Left renal pelvis (tissue), 4 donors: ENCODE results near the gene TNFRSF1B. TPM values are rescaled to one million over a fixed set of nuclear protein-coding genes. Genes with fewer than 3 reads are reported as not detected.

Experiments used
- DNase-seq, 4 donors: peaks; one replicate each; pipeline ENCODE4 v3.0.0-alpha.2; 2013; ENCODE audit warnings: low read depth in 4 of 4, low spot score in 3 of 4
- polyA plus RNA-seq, 4 donors: library from polyadenylated mRNA; unstranded; fragments of 120-200 nt; gene quantifications; one replicate each; pipeline ENCODE4 v1.2.1, GENCODE V29; 2013; ENCODE audit not compliant: insufficient read length in 4 of 4

The TNFRSF1B gene
- polyA plus RNA-seq, 4 donors = 6.0 to 8.5 (median 7.3) TPM

DNA sequence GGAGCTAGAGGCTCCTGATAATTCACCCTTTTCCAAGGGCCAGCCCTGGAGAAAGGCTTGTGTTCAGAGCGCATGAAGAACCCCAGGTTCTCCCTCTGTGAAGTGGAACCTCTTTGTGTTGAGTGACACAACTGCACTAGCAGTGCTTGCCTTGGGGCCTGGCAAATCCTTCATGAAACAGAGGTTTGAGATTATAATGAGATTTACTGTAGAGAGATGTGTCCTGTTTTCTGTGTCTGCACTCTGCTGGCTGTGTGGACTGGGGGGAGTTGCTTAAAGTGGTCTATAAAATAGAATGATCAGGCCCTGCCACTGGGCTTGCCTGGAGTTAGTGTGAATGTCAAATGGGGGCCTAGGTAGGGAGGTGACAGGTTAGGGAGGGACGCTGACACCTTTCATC, 11.5 kb upstream of the TNFRSF1B start:
- DNase-seq = no peak

DNA sequence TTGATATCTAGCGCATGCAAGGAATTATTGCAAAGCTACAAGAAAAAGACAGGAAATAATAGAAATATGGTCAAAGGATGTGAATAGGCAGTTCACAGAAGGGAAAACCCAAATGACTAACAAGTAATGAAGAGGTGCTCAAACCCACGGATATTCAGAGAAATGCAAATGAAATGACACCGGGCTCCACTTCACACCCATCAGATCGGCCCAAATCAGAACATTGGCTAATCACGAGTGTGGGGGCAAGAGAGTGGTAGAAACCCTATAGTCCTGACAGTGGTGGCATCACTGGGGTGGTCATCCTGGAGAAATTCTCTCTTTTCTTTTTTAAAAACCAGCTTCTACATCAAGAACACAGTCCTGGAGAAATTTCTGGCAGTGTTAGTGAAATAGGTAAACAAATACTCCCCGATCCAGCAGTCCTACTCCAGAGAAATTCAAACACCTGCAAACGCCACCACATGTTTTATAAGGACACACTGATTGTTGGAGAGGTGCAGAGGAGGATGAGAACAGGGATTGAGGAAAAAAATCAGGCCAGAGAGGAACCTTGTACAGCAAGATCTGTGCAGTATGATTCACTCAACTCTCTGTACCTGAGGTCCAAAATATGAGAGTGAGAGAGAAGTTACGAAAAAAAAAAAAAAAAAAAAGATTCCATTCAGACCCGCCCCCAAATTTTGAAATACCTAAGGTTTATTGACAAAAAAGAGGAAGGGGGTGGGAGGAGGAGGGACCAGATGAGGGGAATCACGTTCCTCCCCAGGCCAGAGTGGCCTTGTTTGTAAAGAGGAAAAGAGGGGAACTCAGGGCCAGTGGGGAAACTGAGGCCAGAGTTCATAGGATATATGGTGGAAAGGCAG, 9.2 kb upstream of the TNFRSF1B start:
- DNase-seq = no peak

DNA sequence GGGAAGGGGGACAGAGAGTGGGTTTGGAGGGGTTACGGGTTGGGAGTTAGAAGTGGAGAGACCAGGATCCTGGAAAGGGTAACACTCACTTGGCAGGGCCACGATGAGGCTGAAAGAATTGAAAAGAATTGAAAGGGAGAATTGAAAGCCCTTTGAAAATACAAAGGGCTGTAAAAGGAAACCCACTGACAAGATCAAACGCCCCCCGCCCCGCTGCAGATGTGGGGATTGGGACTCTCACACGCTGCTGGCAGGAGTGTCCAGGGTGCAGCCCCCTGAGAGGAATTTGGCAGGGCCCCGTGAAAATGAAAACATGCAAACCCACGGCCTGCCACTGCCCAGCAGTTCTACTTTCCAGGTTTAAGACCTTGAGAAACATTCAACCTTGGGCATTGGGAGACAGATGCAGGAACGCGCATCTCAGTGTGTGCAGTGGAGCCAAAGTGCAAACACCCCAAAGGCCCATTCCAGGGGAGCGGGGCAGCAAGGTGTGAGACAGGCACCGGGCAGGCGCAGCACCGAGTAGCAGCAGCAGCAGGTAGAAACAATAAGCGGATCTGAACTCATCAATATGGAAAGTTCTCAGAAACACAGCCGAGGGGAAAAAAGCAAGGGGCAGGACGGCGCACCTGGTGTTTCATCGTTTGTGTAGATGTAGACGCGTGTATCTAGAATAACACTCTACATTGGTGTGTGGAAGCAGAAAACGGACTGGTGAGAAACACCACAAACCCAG, 8.3 kb upstream of the TNFRSF1B start:
- DNase-seq = no peak

DNA sequence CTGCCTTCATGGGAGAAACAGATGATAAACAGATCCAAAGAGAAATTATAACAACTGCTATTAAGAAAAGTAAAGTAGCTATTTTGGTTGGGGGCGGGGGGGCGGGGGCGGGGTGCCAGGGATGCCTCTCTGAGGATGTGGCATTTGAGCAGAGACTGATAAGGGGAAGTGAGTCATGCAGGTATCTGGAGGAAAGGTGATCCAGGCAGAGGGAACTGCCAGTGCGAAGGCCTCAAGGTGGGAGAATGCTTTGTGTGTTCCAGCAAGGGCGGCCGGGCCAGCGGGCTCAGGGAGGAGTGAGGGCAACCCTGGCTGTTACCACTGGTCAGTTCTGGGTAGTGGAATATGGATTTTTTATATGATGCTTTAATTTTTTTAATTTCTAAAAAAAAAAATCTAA, 7.0 kb upstream of the TNFRSF1B start:
- no peak for DNase-seq

DNA sequence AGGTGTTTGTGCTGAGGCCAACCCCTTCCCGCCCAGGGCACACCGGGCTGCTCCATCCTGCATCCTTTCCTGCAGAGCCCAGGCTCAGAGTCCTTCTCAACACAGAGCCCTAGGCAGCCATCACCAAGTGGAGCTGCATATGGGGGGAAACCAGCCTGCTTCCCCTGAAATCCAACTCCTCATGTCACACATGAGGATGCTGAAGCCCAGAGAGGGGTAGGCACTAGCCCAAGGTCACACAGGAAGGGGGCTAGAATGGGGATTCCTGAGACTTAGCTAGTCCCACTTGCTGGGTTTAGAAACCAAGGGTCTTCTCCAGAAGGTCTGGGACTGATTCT, 5.5 kb upstream of the TNFRSF1B start:
- no peak for DNase-seq

DNA sequence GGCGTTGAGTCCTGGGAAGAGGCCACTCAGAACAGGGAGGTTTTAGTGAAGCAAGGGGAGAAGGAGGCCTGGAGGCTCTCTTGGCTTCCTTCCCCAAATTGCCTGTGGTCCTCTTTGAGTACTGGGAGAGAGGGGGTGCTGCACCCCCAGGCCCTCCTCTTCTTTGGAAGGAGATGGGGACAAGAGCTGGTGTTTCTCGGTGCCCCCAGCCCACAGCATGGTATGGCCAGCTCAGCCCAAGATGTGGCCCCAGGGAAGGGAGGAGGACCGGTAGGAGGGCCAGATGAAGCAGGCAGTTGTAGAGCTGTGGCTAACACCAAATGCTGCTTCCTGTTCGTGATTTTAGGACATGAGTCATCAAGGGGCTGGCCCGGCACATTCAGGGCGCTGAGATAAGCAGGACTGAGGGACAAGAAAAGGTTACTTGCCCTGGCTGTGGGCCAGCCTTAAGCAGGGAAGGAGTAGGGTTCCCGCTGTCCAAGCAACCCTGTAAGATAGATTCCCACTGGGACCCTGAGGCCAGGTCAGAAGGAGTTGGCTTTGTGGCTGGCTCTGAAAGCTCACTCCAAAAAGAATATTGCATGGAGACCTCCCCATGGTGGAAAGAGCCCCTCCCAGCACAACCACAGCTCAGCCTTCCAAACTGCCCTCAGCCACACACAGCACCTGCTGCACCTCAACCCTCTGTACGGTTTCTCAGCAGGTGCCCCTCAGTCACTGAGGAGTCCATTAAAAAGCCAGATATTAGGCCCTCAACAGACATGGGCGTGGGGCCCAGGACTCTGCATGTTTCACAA, 4.9 kb upstream of the TNFRSF1B start:
- DNase-seq = no peak

DNA sequence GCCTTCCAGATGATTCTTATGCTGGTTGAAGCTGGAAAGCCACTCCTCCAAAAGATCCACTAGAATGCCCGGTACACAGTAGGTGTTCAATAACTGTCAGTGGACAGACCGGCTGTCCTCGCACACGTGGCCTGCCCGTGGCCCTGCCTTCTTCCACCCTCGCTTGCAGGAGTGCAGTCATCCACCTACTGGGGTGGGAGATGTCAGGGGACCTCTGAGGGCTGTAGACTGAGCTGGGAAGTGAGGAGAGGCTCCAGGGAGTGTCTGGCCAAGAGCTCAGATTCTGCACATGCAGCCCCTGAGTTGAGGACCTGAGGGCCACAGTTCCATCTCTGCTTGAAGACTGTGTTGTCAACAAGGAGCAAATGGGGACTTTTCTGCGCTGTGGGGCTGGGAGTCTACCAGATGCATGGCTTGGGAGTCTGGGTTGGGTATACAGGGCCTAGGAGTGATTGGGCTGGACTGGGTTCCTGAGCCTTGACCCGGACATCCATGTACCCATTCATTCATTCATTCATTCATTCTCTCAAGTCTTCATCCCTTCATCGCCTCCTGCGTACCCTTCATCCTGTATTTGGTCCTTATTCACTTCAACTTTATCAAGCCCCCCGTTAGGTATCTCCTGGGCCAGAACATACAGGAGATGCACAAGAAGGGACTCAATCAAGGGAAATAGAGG, 4.2 kb upstream of the TNFRSF1B start:
- no peak for DNase-seq

DNA sequence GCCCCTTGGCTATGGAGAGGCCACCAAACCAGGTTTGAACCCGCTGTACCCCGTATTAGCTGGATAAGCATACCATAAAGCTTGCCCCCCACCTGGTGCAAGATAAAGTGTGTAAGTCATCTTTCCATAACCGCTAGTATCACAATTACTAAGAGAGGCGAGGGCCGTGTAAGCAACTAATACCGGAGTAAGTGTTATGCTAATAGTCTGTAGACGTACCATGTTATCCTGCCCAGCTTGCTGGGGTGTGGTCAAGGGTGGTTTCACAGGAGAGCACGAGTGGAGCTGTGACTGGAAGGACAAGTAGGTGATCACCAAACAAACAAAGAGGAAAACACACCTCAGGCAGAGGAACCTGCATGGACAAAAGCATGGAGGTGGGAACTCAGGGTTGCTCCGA, 3.6 kb upstream of the TNFRSF1B start:
- no peak for DNase-seq

DNA sequence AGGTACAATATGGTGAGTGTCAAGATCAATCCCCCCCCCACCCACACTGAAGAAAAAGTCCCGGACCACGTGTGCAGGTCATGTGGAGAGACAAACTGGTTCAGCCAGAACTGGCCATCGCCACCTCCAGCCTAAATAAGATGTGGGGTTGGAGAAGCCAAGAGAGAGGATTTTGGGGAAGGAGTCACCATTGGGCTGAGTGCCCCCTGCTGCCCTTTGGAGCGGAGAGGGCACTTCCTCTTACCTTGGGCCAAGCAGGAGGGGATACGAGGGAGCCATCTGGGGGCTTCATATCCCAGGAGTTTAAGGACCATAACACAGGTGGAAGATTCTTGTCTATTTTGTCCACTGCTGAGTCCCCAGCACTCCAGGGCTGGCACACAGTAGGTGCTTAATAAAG, 2.6 kb upstream of the TNFRSF1B start:
- no peak for DNase-seq

DNA sequence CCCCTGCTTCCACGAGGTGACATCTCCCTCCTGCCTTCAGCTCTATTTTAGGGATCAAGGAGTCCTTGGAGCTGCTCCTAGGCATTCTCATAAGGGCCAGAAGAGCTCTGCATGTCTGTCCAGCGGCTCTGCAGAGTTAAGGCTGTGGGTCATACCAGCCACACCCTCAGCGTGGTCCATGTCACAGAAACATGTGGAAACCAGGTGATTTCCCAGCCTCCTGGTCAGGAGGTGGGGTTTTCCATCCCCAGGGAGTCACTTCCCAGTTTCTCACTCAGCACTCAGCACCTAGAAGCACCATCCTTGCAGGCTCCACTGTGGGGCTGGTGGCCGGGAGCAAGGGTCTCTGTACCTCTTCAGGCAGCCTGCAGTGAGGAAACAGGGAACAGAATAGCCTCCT, 1.4 kb upstream of the TNFRSF1B start:
- DNase-seq = no peak

DNA sequence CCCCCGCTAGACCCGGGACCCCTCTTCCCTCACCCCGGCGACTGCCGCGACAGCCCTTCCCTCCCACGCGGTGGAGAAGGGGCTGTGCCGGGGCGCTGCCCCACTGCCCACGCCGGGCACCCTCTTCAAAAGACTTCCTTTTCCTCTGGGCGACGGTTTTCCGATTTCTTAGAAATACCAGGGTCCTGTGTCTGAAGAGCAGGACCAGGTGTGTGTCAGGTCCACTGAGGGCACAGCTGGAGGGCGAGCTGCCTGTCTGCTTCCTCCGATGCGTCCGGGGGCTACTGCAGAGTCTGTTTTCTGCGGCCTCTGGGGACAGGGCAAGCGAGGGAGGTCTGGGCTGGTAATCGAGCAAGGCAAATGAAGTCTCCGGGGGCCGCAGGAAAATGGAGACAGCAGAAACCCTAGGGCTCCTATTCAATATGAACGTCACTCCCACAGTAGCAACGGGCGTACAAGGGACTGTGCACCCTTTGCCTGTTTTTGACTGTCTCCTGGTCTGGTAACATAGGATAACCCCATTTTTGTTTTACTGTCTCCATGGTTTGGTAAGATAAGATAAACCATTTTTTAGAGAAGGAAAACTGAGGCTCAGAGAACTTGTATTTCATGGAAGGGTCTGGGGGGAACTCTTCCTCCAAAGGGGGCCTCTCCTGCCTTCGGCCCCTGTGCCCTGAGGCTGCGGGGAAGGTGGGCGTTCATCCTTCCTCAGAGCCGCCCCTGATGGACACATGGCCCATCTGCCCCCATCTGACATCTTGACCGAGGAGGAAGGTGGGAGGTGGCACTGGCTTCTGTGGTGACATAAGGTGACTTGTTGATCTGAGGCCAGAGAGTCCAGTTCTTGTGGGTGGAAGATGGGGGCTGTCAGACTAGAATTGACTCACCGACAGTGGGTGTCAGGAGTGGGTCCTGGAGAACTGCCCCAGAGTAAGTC, 970 bp downstream of the TNFRSF1B start:
- DNase-seq = no peak

DNA sequence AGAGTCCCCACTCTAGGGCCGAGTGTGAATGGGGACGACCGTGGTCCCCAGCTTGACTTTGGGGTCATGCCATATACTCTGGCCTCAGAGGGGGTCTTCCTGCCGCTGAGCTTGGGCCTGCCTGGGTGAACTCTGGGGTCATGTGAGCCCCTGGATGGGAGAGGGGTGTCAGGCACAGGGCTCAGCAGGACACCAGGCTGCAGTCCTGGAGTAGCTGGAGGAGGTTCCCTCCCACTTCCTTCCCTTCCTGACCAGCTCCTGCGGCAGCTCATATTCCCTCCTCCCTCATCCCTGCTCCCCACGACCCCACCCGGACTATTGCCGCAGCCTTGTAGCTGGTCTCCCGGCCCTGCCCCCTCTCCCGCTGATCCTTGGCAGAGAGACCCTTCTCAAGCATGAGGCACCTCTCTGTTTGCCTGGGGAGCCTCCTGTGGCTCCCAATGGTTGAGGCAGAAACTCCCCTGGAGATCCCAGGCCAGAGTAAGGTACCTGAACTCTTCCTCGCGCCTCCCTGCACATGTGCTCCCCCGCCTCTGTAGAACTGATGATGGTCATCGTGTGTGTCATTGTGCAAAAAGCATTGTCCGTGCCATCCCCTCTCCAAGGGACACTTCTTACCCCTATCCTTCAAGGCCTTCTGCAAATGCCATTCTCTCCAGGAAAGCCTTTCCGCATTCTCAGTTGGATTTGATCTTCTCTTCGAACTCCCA, 1.8 kb downstream of the TNFRSF1B start:
- DNase-seq = no peak

DNA sequence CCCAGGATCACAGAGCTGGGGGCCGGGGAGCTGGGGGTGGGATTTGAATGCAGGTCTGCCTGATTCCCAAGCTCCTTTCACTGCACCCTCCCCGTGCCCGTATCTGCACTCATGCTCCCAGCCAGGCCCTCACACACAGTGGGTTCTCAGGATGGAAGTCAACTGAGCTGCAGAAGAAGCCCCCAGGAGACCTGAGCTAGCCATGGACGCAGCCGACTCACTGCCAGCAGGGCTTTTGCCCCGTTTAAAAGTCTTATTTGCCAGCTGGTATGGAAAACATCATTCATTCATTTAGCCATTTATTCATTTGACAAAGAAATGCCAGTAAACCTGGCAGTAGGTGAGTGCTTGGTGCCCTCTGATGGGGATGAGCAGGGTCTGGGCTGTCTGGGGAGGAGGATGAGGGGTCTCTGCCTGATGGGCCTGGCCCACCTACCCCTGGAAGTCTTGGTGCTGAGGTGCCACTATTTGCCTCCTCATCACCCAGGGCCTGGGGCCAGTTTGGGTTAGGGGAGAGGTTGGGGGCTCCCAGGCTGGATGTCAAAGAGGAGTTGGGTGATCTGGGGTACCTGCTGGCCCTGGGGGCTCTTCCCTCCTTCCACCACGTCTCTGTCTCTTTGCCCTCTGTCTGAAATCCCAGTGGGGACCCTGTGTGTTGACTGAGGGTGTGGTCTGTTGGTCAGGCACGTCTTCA, 2.8 kb downstream of the TNFRSF1B start:
- no peak for DNase-seq

DNA sequence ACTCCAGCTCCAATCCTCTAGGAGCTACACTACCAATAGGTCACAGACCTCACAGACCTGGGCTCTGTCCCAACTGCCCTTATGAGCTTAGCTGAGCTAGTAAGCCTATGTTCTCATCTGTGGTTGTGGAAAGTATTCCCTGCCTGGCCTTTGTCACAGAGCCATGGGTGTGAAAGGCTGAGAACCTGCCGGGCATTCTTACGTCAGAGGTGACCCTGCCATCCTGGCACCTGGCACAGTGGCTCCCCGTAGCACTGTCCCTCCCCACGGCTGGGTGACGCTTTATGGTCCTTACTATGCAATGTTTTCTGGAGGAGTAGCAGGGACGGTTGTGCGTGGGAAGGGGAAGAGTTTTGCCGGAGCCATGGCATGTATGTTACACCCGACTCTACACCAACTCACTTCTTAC, 3.5 kb downstream of the TNFRSF1B start:
- no peak for DNase-seq

DNA sequence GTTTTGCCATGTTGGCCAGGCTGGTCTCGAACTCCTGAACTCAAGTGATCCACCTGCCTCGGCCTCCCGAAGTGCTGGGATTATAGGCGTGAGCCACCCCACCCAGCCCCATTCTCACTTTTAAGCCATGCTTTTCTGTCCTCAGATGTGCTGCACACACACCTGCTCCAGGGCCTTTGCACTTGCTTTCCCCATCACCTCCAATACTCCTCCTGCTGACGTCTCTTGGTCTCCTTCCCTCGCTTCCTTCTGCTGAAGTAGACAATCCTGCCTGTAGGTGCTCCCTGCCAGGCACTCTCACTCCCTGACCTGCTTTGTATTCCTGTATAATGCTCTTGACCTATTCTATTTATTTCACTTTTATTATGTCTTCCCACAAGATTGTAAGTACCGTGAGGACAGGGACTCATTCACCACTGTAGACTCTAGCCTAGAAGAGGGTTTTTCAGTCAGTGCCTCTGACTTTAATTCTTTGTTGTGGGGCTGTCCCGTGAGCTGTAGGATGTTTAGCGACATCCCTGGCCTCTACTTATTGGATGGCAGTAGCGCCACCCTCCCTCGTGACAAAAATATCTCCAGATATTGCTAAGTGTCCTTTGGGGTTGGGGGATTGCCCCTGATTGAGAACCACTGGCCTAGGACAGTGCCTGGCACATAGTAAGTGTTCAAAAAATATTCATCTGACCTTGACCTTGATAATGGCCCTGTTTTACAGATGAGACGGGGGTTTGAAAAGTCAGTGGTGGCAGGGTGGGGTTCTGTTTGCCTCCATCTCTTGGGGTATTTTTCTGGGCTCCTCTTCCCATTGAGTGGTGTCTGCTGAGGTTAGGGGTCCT, 4.6 kb downstream of the TNFRSF1B start:
- DNase-seq = no peak

DNA sequence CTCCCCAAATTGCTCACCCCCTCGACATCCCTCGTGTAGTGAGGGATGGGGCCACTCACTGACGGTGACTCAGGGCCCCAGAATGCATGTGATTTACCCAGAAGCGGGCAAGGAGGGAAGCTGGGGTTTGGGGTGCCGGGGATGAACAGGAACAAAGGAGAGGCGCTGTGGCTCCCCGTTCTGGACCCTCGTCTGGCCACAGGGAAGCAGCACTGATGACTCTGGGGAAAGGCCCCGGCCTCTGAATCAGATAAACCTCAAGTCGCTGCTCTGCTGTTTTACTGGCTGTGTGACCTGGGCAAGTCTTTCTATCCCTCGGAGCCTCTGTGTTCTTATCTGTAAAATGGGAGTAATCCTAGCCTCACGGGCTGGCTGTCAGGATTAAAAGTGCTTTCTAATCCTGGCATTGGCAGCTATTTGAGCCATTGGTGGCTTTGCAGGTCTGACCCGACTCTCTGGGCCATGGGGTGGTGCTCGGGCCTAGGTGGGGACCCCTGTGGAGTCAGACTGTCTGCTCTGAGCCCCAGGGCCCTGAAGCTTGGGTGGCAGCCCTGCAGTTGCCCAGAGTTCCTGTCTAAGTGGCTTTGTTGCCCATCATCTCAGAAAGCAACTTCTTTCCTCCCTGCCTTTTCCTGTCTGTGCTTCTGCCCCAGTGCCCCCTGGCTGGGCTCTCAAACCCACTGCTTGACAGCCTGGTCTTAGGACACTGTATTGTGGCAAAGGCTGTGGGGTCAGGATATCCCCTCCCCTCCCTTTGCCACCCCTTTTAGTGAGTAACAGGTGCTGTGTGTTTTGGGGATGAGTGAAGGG, 5.5 kb downstream of the TNFRSF1B start:
- no peak for DNase-seq

DNA sequence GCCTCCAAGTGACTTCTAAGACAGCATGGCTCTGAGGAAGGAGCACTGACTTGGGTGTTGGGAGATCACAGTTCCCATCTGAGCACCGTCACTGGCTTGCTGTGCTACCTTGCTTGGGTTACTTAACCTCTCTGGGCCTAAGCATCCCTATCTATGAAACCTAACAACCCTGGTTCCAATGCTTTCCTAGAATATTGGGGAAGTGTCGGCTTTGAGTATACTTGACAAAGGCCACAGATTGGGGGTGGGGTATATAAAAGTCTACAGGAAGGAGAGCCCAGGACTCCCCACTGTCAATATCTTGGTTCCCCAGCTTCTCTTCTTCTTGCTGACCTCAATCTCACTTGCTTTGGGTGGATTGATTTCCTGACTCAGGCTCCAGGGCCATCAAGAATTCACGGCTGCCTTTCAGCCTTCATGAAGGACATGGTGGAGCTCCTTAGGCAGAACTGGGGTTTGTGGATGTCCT, 6.3 kb downstream of the TNFRSF1B start:
- no peak for DNase-seq
